Cardiac muscle cell (in vitro differentiated cells and primary cell): ENCODE measurements around the gene THBS3. TPM values are rescaled to one million over a fixed set of nuclear protein-coding genes. Genes with fewer than 3 reads are reported as not detected.
"Not testable (repeated sequence)": the region's sequence is repeated elsewhere in the genome, so short reads cannot be mapped to it uniquely, and the experiment has no call there.

Experiments
- DNase-seq, 2 donors: peaks; one replicate each; pipeline versions ENCODE4 v3.0.0 to v3.0.0-alpha.2; 2010 to 2017; ENCODE audit warnings: low read depth in 1 of 2, low spot score in 1 of 2
- H3K27ac ChIP-seq: fragments of 200-600 bp; sonication (generic); 2 replicates; pipeline ENCODE4 v1.5.1; 2016
- H3K27me3 ChIP-seq: fragments of 200-600 bp; sonication (generic); 2 replicates; pipeline ENCODE4 v1.6.0; 2016; ENCODE audit warnings: control low read depth
- H3K36me3 ChIP-seq: fragments of 200-600 bp; sonication (generic); 2 replicates; pipeline ENCODE4 v1.5.1; 2016; ENCODE audit warnings: control low read depth
- H3K4me1 ChIP-seq: fragments of 200-600 bp; sonication (generic); 2 replicates; pipeline ENCODE4 v1.8.1; 2017; ENCODE audit warnings: low read depth, mild to moderate bottlenecking, mixed run types
- H3K4me3 ChIP-seq: fragments of 200-600 bp; sonication (generic); 2 replicates; pipeline ENCODE4 v1.5.1; 2016; ENCODE audit warnings: mild to moderate bottlenecking
- H3K9me3 ChIP-seq: fragments of 200-600 bp; sonication (generic); 2 replicates; pipeline ENCODE4 v1.5.1; 2017; ENCODE audit warnings: low read depth, mild to moderate bottlenecking, control low read depth
- polyA plus RNA-seq: library from polyadenylated mRNA; unstranded; fragments of >200 nt; fragmentation: Nextera tagmentation; extraction: Ambion mirVana; gene quantifications from 2 replicates; pipeline ENCODE4 v1.2.1, GENCODE V29; 2016
- total RNA-seq: library from RNA; depleted of rRNA; stranded (reverse); fragments of >200 nt; gene quantifications from 2 replicates; pipeline ENCODE4 v1.2.3, GENCODE V29; 2016
- TF ChIP-seq, protein P1 (sequence below): IDR thresholded peaks from 2 replicates; pipeline ENCODE4 v1.5.1; 2012; ENCODE audit warnings: low read depth, mild to moderate bottlenecking, low read length

The THBS3 gene
- total and polyA plus RNA-seq, 2 experiments from 2014 or later = 9.4 to 14.2 TPM

DNA sequence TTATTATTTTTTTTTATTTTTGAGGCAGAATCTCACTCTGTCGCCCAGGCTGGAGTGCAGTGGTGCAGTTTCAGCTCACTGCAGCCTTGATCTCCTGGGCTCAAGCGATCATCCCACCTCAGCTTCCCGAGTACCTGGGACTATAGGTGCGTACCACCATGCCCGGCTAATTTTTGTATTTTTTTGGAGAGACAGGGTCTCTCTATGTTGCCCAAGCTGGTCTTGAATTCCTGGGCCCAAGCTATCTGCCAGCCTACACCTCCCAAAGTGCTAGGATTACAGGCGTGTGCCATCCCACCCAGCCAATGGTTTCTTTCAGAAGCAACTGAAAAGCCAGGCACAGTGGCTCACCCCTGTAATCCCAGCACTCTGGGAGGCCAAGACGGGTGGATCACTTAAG lies 36.9 kb downstream of the THBS3 start:
- Histone ChIP-seq H3K36me3 (peaks cover 3% of the 10 kb centered on the region), H3K4me1 (peaks cover 5% of the 10 kb centered on the region), H3K9me3 (no peaks in the 10 kb centered on the region), H3K4me3 (no peak overlapping the region), H3K27ac (no peak overlapping the region), H3K27me3 (peaks cover 6% of the 10 kb centered on the region)
- TF ChIP-seq, protein P1, sequence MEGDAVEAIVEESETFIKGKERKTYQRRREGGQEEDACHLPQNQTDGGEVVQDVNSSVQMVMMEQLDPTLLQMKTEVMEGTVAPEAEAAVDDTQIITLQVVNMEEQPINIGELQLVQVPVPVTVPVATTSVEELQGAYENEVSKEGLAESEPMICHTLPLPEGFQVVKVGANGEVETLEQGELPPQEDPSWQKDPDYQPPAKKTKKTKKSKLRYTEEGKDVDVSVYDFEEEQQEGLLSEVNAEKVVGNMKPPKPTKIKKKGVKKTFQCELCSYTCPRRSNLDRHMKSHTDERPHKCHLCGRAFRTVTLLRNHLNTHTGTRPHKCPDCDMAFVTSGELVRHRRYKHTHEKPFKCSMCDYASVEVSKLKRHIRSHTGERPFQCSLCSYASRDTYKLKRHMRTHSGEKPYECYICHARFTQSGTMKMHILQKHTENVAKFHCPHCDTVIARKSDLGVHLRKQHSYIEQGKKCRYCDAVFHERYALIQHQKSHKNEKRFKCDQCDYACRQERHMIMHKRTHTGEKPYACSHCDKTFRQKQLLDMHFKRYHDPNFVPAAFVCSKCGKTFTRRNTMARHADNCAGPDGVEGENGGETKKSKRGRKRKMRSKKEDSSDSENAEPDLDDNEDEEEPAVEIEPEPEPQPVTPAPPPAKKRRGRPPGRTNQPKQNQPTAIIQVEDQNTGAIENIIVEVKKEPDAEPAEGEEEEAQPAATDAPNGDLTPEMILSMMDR = no peak
- DNase-seq = no peak

DNA sequence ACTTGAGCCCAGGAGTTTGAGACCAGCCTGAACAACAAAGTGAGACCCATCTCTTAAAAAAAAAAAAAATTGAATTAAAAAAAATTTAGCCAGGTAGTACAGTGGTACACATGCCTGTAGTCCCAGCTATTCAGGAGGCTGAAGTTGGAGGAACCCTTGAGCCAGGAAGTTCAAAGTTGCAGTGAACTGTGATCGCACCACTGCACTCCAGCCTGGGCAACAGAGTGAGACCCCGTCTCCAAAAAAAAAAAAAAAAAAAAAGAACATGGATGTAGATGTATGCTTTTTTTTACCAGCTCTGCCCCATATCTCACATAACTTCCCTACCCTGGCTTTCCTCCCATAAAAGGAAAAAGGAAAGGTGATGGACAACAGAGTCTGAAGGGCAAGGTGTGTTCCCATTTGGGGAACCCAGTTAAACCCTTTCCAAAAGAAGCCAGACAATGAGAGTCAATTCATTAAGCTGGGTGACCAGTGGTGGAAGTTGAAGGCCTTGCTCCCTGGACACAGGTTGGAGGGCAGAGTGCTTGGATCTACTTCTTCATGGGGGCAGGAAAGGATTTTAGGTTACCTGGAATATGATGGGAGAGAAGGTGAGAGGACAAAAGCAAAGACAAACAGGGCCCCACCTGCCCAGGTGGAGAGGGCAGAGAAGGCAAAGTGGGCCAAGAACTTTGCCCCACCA lies 37.5 kb downstream of the THBS3 start:
- H3K36me3 ChIP-seq = peaks cover 3% of the 10 kb centered on the region
- no peak overlapping the region for H3K4me3 ChIP-seq
- no peak overlapping the region for H3K27ac ChIP-seq
- peaks cover 5% of the 10 kb centered on the region for H3K4me1 ChIP-seq
- no peaks in the 10 kb centered on the region for H3K9me3 ChIP-seq
- DNase-seq = no peak
- H3K27me3 ChIP-seq = peaks cover 6% of the 10 kb centered on the region
- TF ChIP-seq, protein P1 = no peak

DNA sequence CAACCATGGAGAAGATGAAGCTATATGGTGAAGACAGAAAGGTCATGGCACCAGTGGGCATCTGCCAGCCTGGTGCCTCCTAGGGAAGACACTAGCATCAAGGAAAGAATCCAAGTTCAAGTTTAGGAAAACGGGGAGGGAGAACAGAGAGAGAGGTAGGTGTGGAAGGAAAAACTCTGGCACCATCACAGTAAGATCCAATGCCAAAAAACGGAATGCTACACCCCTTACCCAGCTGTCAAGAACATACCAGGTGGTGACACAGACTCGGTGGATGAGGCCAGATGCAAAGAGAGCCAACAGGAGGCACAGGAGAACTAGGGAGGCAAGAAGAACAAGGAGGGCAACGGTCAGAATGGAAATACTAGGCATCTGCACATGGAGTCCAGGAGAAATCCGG lies 38.2 kb downstream of the THBS3 start:
- Histone ChIP-seq H3K27ac (no peak overlapping the region), H3K36me3 (peaks cover 3% of the 10 kb centered on the region), H3K4me1 (peaks cover 5% of the 10 kb centered on the region), H3K4me3 (no peak overlapping the region), H3K9me3 (no peaks in the 10 kb centered on the region), H3K27me3 (peaks cover 5% of the 10 kb centered on the region)
- no peak for DNase-seq
- TF ChIP-seq, protein P1 = no peak

DNA sequence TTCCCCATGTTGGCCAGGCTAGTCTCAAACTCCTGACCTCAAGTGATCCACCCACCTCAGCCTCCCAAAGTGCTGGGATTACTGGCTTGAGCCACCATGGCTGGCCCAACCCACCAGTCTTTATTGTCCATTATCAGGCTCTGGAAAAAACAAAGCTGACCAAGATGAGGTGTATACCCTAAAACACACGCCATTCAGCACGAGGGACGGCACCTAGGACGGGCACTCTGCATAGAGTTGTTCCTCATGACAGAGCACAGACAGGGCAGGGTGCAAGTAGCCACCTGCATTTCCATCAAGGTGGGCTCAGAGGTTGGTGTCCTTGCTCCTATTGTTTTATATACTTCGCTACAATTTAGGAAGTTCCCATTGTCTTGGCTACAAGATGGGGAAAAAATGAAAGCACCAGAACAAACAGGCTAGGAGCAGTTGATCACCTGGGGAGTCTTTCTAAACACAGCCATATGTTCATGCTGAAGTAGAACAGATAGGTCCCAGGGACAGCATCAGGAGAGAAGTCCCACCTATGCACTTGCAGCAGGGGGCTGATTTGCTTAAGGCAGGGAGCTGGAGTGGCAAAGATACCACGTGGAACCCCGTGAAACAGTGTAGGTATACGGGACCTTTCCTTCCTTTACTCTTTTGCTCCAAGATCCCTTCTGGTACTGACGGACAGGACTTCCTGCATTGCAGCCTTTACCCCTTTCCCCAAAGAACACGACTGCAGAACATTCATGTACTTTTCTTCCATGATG lies 39.1 kb downstream of the THBS3 start:
- TF ChIP-seq, protein P1 = no peak
- Histone ChIP-seq H3K27ac (no peak overlapping the region), H3K9me3 (no peaks in the 10 kb centered on the region), H3K27me3 (no peaks in the 10 kb centered on the region), H3K4me1 (peaks cover 5% of the 10 kb centered on the region), H3K4me3 (no peak overlapping the region), H3K36me3 (peaks cover 3% of the 10 kb centered on the region)
- no peak for DNase-seq

DNA sequence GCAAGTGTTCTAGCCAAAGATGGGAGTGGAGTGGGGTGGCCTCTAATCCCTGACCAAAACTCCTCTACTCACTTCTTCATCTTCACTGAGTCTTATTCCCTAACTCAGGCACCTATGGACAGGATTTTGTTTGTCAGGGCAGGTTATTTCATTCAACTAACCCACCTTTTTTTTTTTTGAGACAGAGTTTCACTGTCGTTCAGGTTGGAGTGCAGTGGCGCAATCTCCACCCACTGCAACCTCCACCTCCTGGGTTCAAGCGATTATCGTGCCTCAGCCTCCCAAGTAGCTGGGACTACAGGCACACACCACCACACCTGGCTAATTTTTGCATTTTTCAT lies 39.6 kb downstream of the THBS3 start:
- not testable (repeated sequence) for H3K9me3 ChIP-seq, H3K27ac ChIP-seq, H3K27me3 ChIP-seq

More for the DNA sequence above, 39.6 kb downstream of the THBS3 start:
- not testable (repeated sequence) for H3K4me3 ChIP-seq, H3K36me3 ChIP-seq, DNase-seq, H3K4me1 ChIP-seq
